SK-N-MC (cell line): Measurements from ENCODE around the gene PIK3CB.

ENCODE experiments used
- EZH2 ChIP-seq: fragments of 200-600 bp; sonication (generic); IDR thresholded peaks from one replicate; pipeline ENCODE4 v1.6.1; 2017; ENCODE audit warnings: antibody characterized with exemption
- FOXP2 ChIP-seq: optimal IDR thresholded peaks from 2 replicates; pipeline ENCODE3; 2011; ENCODE audit warnings: mild to moderate bottlenecking, moderate library complexity; ENCODE audit not compliant: insufficient read depth; ENCODE audit errors: extremely low read length, control extremely low read depth

DNA sequence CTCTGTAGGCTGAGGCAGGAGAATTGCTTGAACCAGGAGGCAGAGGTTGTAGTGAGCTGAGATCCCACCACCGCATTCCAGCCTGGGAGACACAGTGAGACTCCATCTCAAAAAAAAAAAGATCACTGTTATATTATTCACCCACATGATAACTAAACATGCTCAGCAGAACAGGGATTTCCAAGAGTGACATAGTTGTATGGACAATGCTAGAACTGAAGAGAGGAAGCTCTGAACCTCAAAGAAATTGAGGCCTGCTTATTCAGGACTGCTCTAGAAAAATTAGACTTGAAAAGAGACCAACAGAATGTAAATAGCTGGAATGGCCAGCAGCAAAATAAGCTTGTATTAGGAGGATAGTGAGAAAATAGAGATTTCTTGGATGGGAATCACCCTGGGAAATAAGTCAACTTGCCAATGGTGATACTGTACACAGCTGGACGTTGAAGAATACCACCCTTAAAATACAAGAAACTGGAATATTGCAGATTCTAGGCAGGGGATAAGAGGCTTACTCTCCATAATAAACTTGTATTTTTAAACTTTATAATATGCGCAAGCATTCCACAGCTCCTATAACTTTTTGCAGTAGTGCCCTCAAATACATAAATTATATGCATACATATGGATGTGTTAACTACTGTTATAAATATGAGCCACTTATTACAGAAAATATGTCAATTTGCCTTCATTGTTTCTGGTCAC lies 28.2 kb downstream of the PIK3CB start:
- TF ChIP-seq EZH2 (no peak), FOXP2 (no peak)
